Measurements from ENCODE around the gene IFNLR1. TPM values are rescaled to one million over a fixed set of nuclear protein-coding genes. Genes with fewer than 3 reads are reported as not detected.

IFNLR1 gene
- total RNA-seq, 1 donor from 2014 or later = 39.2 TPM

DNA sequence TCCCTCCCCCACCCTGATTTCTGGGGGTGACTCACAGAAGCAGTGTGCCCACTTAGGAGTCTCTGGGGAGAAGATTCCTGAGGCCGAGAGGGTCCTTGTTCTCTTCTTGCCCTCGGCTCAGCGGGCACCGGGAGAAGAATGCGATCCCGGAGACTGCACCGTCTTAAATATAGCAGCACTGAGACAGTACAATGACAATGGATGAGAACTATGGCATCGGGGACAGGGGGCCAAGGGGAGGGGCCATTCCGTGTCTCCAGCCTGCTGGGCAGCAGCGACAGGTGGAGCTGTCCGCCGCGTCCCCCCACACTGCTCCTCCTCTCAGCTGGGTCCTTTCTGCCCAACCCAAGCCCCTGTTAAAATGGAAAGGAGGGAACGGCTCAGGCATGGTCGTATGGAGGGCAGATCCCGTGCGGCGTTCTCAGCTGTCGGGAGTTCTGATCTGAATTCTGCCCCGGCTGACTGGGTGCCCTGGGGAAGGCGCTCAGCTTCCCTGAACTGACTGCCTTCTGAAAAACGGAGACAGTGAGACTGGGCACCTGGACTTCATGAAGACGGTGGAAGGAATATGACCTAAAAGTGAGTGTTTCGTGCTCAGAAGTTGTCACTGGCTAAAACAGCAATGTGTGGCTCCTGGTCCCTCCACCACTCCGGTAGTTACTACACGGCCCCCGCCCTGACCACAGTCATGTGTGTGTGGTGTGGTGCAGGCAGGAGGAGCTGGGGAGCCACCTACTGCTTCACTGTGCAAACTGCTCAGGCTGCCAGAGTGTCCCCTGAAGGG lies 74.9 kb downstream of the IFNLR1 start, which contains the start of gene MYOM3:
Gene MYOM3 (minus strand): TSS at position 140 of the 784 bp plus-strand sequence. CDS start 3,499 bp downstream, outside the sequence.
- CTCF ChIA-PET = no interaction called here
- no peaks in the 10 kb centered on the region for H3K36me3 Mint-ChIP-seq (ENCODE audit: low read depth)
- no peaks in the 10 kb centered on the region for H3K9me3 Mint-ChIP-seq
- TF ChIP-seq, protein P1, sequence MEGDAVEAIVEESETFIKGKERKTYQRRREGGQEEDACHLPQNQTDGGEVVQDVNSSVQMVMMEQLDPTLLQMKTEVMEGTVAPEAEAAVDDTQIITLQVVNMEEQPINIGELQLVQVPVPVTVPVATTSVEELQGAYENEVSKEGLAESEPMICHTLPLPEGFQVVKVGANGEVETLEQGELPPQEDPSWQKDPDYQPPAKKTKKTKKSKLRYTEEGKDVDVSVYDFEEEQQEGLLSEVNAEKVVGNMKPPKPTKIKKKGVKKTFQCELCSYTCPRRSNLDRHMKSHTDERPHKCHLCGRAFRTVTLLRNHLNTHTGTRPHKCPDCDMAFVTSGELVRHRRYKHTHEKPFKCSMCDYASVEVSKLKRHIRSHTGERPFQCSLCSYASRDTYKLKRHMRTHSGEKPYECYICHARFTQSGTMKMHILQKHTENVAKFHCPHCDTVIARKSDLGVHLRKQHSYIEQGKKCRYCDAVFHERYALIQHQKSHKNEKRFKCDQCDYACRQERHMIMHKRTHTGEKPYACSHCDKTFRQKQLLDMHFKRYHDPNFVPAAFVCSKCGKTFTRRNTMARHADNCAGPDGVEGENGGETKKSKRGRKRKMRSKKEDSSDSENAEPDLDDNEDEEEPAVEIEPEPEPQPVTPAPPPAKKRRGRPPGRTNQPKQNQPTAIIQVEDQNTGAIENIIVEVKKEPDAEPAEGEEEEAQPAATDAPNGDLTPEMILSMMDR (IDR thresholded peaks at IDR 0.05) = no peak
- POLR2A ChIA-PET = interaction anchor here (0.6 kb wide), 1 partner anchor 457 kb away, joined by 3 read pairs; no protein-coding TSS in a partner anchor
- peak within 1 kb of the TSS; percentile 32 for H3K4me3 Mint-ChIP-seq
- ATAC-seq (ENCODE audit: low read depth) (peak; percentile 78), DNase-seq (no peak)
- H3K4me1 Mint-ChIP-seq = peaks cover 6% of the 10 kb centered on the region
- H3K27me3 Mint-ChIP-seq = peaks cover 31% of the 10 kb centered on the region
- intact Hi-C loops (cut with micrococcal nuclease) = no loop called here
- no peak within 1 kb of the TSS for H3K27ac Mint-ChIP-seq

- no peaks in the 10 kb centered on the region for H3K36me3 Mint-ChIP-seq (ENCODE audit: low read depth)
- CTCF ChIA-PET = no interaction called here
- H3K27ac Mint-ChIP-seq = no peak overlapping the region
- DNase-seq = no peak
- intact Hi-C loops (cut with micrococcal nuclease) = no loop called here
- H3K4me3 Mint-ChIP-seq = no peak overlapping the region
- no peak for ATAC-seq (ENCODE audit: low read depth)
- POLR2A ChIA-PET = interaction anchor here (0.6 kb wide), 1 partner anchor 456 kb away, joined by 3 read pairs; no protein-coding TSS in a partner anchor
- peaks cover 6% of the 10 kb centered on the region for H3K4me1 Mint-ChIP-seq
- no peaks in the 10 kb centered on the region for H3K9me3 Mint-ChIP-seq
- TF ChIP-seq, protein P1 (IDR thresholded peaks at IDR 0.05) = no peak
- peaks cover 24% of the 10 kb centered on the region for H3K27me3 Mint-ChIP-seq
Observed at GRCh38 chr1:24111262-24111995, 75.7 kb downstream of the IFNLR1 start.

DNA sequence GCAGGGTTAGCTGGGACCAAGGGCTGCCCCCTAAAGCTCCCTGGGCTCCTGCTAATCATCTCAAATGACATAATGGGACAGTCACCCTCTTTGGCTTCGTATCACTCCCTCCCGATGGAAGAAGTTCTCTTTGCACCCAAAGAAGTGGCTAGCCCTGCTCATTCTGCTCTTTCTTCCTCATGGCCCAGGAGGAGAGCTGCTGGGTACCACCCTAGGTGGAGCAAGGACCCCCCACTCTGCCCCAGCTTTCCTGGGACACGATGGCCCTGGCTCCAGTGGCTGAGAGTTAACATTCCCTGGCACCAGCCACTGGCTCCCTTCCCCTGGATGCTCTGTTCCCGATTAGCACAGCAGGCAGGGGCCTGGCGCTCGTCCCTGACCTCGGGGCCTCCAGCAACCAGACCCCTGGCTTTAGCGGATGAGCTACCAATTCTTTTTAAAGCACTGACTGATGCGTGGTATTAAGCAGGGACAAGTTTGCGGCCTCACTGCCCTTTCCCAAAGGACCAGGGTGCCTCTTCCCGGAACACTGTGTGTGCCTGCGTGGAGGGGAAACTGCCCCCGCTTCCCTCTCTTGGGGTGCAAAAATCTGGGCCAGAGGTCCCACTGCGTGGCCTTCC lies 76.3 kb downstream of the IFNLR1 start:
- Mint-ChIP-seq H3K4me1 (peaks cover 6% of the 10 kb centered on the region), H3K27ac (no peak overlapping the region)

GRCh38 chr1:24109686-24110475 lies 77.2 kb downstream of the IFNLR1 start:
- no peak overlapping the region for H3K4me3 Mint-ChIP-seq
- ATAC-seq (ENCODE audit: low read depth) (no peak), DNase-seq (no peak)
- TF ChIP-seq, protein P1 (IDR thresholded peaks at IDR 0.05) = no peak
- H3K36me3 Mint-ChIP-seq (ENCODE audit: low read depth) = no peaks in the 10 kb centered on the region
- ChIA-PET POLR2A (no interaction called here), CTCF (no interaction called here)
- H3K4me1 Mint-ChIP-seq = peaks cover 6% of the 10 kb centered on the region
- intact Hi-C loops (cut with micrococcal nuclease) = no loop called here
- peaks cover 18% of the 10 kb centered on the region for H3K27me3 Mint-ChIP-seq
- no peaks in the 10 kb centered on the region for H3K9me3 Mint-ChIP-seq
- H3K27ac Mint-ChIP-seq = no peak overlapping the region

More for the DNA sequence above, 76.3 kb downstream of the IFNLR1 start:
- ChIA-PET POLR2A (no interaction called here), CTCF (no interaction called here)
- H3K36me3 Mint-ChIP-seq (ENCODE audit: low read depth) = no peaks in the 10 kb centered on the region
- no peaks in the 10 kb centered on the region for H3K9me3 Mint-ChIP-seq
- DNase-seq = no peak
- intact Hi-C loops (cut with micrococcal nuclease) = no loop called here
- H3K4me3 Mint-ChIP-seq = no peak overlapping the region
- no peak for ATAC-seq (ENCODE audit: low read depth)
- peaks cover 18% of the 10 kb centered on the region for H3K27me3 Mint-ChIP-seq
- TF ChIP-seq, protein P1 (IDR thresholded peaks at IDR 0.05) = no peak

Measured in activated B cell treated with CpG ODN at 0.5 μM for 24 hours (primary cell).